ENCODE measurements around the gene ADSS1.

- TF ChIP-seq CTCF (IDR thresholded peaks at IDR 0.05; ENCODE audit: poor library complexity) (no peak), EZH2phosphoT487 (IDR thresholded peaks at IDR 0.05; ENCODE audit: low read depth, severe bottlenecking, unreplicated experiment) (no peak)
Measured at GRCh38 chr14:104792945-104793702, 69.1 kb downstream of the ADSS1 start.

Measured in hepatocyte (in vitro differentiated cells).